ENCODE results near the gene CSK. TPM values are rescaled to one million over a fixed set of nuclear protein-coding genes. Genes with fewer than 3 reads are reported as not detected.
A peak's percentile ranks its signal among the peaks of the same experiment; 100 is the strongest.

The CSK gene
- total and polyA plus RNA-seq, 2 of the 8 experiments (the other 6 are each of a cell fraction or from before 2014, with no cell fraction given) = 13.7 to 50.2 TPM

DNA sequence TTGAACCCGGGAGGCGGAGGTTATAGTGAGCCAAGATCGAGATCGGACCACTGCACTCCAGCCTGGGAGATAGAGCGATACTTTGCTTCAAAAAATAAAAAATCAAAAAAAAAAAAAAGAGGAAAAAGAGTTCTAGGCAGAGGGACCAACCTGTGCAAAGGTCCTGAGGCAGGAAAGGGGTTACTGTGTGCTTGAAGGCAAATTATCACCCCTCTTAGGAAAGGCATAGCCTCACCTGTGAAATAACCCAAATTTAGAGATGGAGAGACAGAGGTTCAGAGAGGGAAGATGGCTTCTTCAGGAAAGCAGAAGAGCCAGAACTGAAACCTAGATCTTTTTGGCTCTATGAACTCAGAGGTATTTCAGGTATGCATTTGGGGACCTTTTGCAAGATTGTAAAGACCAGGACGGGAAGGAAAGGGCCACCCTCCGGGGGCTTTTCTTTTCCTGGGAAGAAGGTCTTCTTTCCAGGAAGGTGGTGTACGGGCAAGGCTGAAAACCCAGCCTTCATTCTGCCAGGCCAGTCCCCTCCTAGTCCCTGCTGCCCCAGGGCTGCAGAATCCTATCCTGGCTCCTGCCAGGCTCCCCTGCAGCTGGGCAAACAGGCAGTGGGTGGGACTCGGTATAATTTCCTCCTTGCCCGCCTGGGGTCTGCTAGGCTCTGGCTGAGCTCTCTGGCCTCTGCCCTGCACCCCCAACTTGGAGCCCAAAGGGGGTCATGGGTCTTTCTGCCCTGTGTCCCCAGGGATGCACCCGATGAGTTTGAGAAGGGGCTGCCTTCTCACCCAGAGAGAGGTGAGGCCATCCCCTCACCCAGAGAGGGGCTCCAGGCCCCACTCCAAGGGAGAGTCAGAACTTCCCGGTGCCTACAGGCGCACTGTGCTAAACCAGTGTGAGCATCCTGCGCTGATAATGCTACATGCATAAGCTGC, 14.4 kb upstream of the CSK start:
- no peaks in the 10 kb centered on the region for H3K9me3 ChIP-seq (ENCODE audit: insufficient read depth in 2 of 2, low read depth in 1 of 2, low read length in 1 of 2)
- H3K4me3 ChIP-seq (ENCODE audit: extremely low read depth in 1 of 4, insufficient read depth in 2 of 4, low read depth in 3 of 4, low read length in 4 of 4) = no peak overlapping the region
- H2BK5ac ChIP-seq (ENCODE audit: low read depth, low read length) = no peak overlapping the region
- peaks cover 0 to 2% of the 10 kb centered on the region in 2 experiments for H4K20me1 ChIP-seq (replicated peaks in 1 of 2; ENCODE audit: control insufficient read depth in 1 of 2, insufficient read depth in 2 of 2, low read length in 2 of 2)
- ChIA-PET POLR2A (ENCODE audit: partially characterized antibody) (interaction anchor here (0.8 to 6.0 kb wide), 10 partner anchors 7 to 145 kb away, joined by 3 to 82 read pairs (median 4); partner anchors contain the start of gene CYP1A1), CTCF (ENCODE audit: partially characterized antibody) (interaction anchor here (0.7 to 53.7 kb wide), 32 partner anchors 8 to 437 kb away, joined by 3 to 1439 read pairs (median 7); partner anchors contain the start of genes CLK3, CPLX3, CSK and CYP11A1)
- H3K27me3 ChIP-seq (replicated peaks in 1 of 4; ENCODE audit: control insufficient read depth in 3 of 4, extremely low read depth in 1 of 4, insufficient read depth in 3 of 4, low read length in 3 of 4) = no peaks in the 10 kb centered on the region
- TF ChIP-seq BCL11A (IDR thresholded peaks at IDR 0.05; ENCODE audit: low read depth in 2 of 2, low read length in 2 of 2) (no peak), RBBP5 (IDR thresholded peaks at IDR 0.05; ENCODE audit: borderline replicate concordance, low read depth, low read length) (no peak), SUZ12 (IDR thresholded peaks at IDR 0.05; ENCODE audit: low read length) (no peak), CREB1 (IDR thresholded peaks at IDR 0.05) (no peak), ASH2L (IDR thresholded peaks at IDR 0.05; ENCODE audit: low read length) (no peak), KDM5A (IDR thresholded peaks at IDR 0.05; ENCODE audit: low read length) (no peak), POLR2AphosphoS5 (IDR thresholded peaks at IDR 0.05; ENCODE audit: low read depth, low read length) (no peak), POLR2A (IDR thresholded peaks at IDR 0.05; ENCODE audit: control extremely low read depth in 1 of 2, low read depth in 2 of 2, low read length in 2 of 2) (no peak), TBP (IDR thresholded peaks at IDR 0.05; ENCODE audit: low read depth, low read length) (no peak)
- TF ChIP-seq, protein P1, sequence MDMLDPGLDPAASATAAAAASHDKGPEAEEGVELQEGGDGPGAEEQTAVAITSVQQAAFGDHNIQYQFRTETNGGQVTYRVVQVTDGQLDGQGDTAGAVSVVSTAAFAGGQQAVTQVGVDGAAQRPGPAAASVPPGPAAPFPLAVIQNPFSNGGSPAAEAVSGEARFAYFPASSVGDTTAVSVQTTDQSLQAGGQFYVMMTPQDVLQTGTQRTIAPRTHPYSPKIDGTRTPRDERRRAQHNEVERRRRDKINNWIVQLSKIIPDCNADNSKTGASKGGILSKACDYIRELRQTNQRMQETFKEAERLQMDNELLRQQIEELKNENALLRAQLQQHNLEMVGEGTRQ (IDR thresholded peaks at IDR 0.05; ENCODE audit: low read length) = no peak
- FAIRE-seq (no peak), DNase-seq (ENCODE audit: low read depth in 1 of 2, low spot score in 2 of 2) (no peak)
- H4K5ac ChIP-seq (ENCODE audit: insufficient read length, low read depth, low read length) = no peak overlapping the region
- H3K27ac ChIP-seq (ENCODE audit: low read depth, low read length) = no peak overlapping the region
- no peak overlapping the region for H2BK120ac ChIP-seq (replicated peaks; ENCODE audit: low read depth, low read length)
- peaks cover 0 to 11% (median under 1%) of the 10 kb centered on the region in 4 experiments; a peak in 5 of 7 replicates for H3K4me1 ChIP-seq (replicated peaks in 1 of 4; ENCODE audit: control insufficient read depth in 3 of 4, insufficient read depth in 4 of 4, low read length in 3 of 4)
- no peaks in the 10 kb centered on the region for H3K79me2 ChIP-seq (ENCODE audit: control insufficient read depth in 1 of 2, insufficient read depth in 2 of 2, low read length in 2 of 2)
- H3K23me2 ChIP-seq (ENCODE audit: low read depth, low read length) = no peaks in the 10 kb centered on the region
- H3K18ac ChIP-seq (ENCODE audit: extremely low read depth, low read length) = no peak overlapping the region
- no peaks in the 10 kb centered on the region for H3K36me3 ChIP-seq (ENCODE audit: control insufficient read depth in 2 of 4, insufficient read depth in 4 of 4, low read length in 3 of 4)
- no peaks in the 10 kb centered on the region for H3K79me1 ChIP-seq (ENCODE audit: low read depth, low read length)
- H4K91ac ChIP-seq (replicated peaks; ENCODE audit: insufficient read length, low read length) = no peak overlapping the region
- no peak overlapping the region for H3K4me2 ChIP-seq (ENCODE audit: insufficient read depth in 1 of 2, low read depth in 2 of 2, low read length in 2 of 2)
- no peak overlapping the region for H2BK12ac ChIP-seq (ENCODE audit: low read depth, low read length)
- no peak overlapping the region for H3K14ac ChIP-seq (ENCODE audit: insufficient read length)
- H3K9ac ChIP-seq (replicated peaks in 1 of 4; ENCODE audit: extremely low read depth in 1 of 4, low read depth in 3 of 4, low read length in 3 of 4) = no peak overlapping the region
- H3K4ac ChIP-seq (replicated peaks; ENCODE audit: insufficient read length, low read depth, low read length) = no peak overlapping the region
- no peak overlapping the region for H2AK5ac ChIP-seq (ENCODE audit: low read depth, low read length)
- WGBS, 2 experiments (ENCODE audit: extremely low coverage in 1 of 2, insufficient coverage in 1 of 2, insufficient read length in 1 of 2, insufficient replicate concordance in 2 of 2, low coverage in 1 of 2, low lambda C conversion rate in 2 of 2, missing lambda C conversion rate in 1 of 2) = 88% methylated on average over 13 of the region's 14 CpGs; no CpG with 5 or more reads in 1 of the 2 experiments
- H3K56ac ChIP-seq (replicated peaks; ENCODE audit: insufficient read length, low read depth, low read length) = no peak overlapping the region
- H3K23ac ChIP-seq (ENCODE audit: insufficient read length) = no peak overlapping the region
- no peak overlapping the region for H2AFZ ChIP-seq (ENCODE audit: low read length)
- H4K8ac ChIP-seq (ENCODE audit: extremely low read depth, insufficient read depth, low read length) = peak overlapping the region; percentile 29; the same call in 1 of the 2 replicates
- 0 out of 2 replicates have a peak overlapping the region, but pooled peaks have one; percentile 24 for H2BK20ac ChIP-seq (ENCODE audit: low read length)
- H2BK15ac ChIP-seq (ENCODE audit: low read length) = no peak overlapping the region
